ENCODE measurements around the gene LAPTM5. TPM values are rescaled to one million over a fixed set of nuclear protein-coding genes. Genes with fewer than 3 reads are reported as not detected.

Gene LAPTM5
- total and polyA plus RNA-seq, 4 donors = 58.7 to 653 (median 271) TPM

GRCh38 chr1:30803562-30803961 lies 46.0 kb upstream of the LAPTM5 start:
- WGBS, 2 donors = 88 to 91% methylated on average over 6 of the region's 6 CpGs
- no peak overlapping the region for H3K4me3 ChIP-seq
- H3K9ac ChIP-seq (ENCODE audit: insufficient read depth in 1 of 2, low read length in 2 of 2) = no peak overlapping the region
- no peak overlapping the region for H3K27ac ChIP-seq (ENCODE audit: low read depth in 1 of 2, low read length in 1 of 2)
- DNase-seq (no peak), ATAC-seq (ENCODE audit: insufficient read depth, low FRiP score) (no peak)
- no peaks in the 10 kb centered on the region for H3K36me3 ChIP-seq (ENCODE audit: control insufficient read depth in 4 of 4, insufficient read depth in 4 of 4, low read length in 4 of 4)
- peaks cover 0 to 6% (median 5%) of the 10 kb centered on the region in 3 donors for H3K27me3 ChIP-seq (ENCODE audit: control insufficient read depth in 3 of 3, insufficient read depth in 3 of 3, low read length in 2 of 3)
- TF ChIP-seq, protein P1, sequence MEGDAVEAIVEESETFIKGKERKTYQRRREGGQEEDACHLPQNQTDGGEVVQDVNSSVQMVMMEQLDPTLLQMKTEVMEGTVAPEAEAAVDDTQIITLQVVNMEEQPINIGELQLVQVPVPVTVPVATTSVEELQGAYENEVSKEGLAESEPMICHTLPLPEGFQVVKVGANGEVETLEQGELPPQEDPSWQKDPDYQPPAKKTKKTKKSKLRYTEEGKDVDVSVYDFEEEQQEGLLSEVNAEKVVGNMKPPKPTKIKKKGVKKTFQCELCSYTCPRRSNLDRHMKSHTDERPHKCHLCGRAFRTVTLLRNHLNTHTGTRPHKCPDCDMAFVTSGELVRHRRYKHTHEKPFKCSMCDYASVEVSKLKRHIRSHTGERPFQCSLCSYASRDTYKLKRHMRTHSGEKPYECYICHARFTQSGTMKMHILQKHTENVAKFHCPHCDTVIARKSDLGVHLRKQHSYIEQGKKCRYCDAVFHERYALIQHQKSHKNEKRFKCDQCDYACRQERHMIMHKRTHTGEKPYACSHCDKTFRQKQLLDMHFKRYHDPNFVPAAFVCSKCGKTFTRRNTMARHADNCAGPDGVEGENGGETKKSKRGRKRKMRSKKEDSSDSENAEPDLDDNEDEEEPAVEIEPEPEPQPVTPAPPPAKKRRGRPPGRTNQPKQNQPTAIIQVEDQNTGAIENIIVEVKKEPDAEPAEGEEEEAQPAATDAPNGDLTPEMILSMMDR (IDR thresholded peaks at IDR 0.05; ENCODE audit: control extremely low read depth, extremely low read depth) = no peak
- H3K4me1 ChIP-seq (ENCODE audit: control insufficient read depth in 5 of 5, insufficient read depth in 5 of 5, low read length in 5 of 5) = peaks cover 0 to 13% (median 6%) of the 10 kb centered on the region in 5 donors
- no peaks in the 10 kb centered on the region for H3K9me3 ChIP-seq (ENCODE audit: control insufficient read depth in 4 of 4, insufficient read depth in 3 of 4, low read length in 3 of 4)

GRCh38 chr1:30801771-30802198 lies 44.2 kb upstream of the LAPTM5 start:
- DNase-seq = peak; percentile 78 to 85 (median 80)
- no peaks in the 10 kb centered on the region for H3K36me3 ChIP-seq (ENCODE audit: control insufficient read depth in 4 of 4, insufficient read depth in 4 of 4, low read length in 4 of 4)
- ATAC-seq (ENCODE audit: insufficient read depth, low FRiP score) = no peak
- no peak overlapping the region for H3K27ac ChIP-seq (ENCODE audit: low read depth in 1 of 2, low read length in 1 of 2)
- H3K4me1 ChIP-seq (ENCODE audit: control insufficient read depth in 5 of 5, insufficient read depth in 5 of 5, low read length in 5 of 5) = peaks cover 0 to 14% (median 2%) of the 10 kb centered on the region in 5 donors
- no peaks in the 10 kb centered on the region for H3K9me3 ChIP-seq (ENCODE audit: control insufficient read depth in 4 of 4, insufficient read depth in 3 of 4, low read length in 3 of 4)
- H3K27me3 ChIP-seq (ENCODE audit: control insufficient read depth in 3 of 3, insufficient read depth in 3 of 3, low read length in 2 of 3) = peaks cover 0 to 4% (median 4%) of the 10 kb centered on the region in 3 donors
- no peak overlapping the region for H3K9ac ChIP-seq (ENCODE audit: insufficient read depth in 1 of 2, low read length in 2 of 2)
- TF ChIP-seq, protein P1 (IDR thresholded peaks at IDR 0.05; ENCODE audit: control extremely low read depth, extremely low read depth) = peak; percentile 90
- H3K4me3 ChIP-seq = no peak overlapping the region
- 4% methylated on average over 19 of the region's 19 CpGs for WGBS, 2 donors

GRCh38 chr1:30799233-30799511 lies 41.6 kb upstream of the LAPTM5 start:
- Histone ChIP-seq H3K27ac (ENCODE audit: low read depth in 1 of 2, low read length in 1 of 2) (peak overlapping the region in 1 of 2 donors; percentile 26), H3K9me3 (ENCODE audit: control insufficient read depth in 4 of 4, insufficient read depth in 3 of 4, low read length in 3 of 4) (no peaks in the 10 kb centered on the region), H3K27me3 (ENCODE audit: control insufficient read depth in 3 of 3, insufficient read depth in 3 of 3, low read length in 2 of 3) (no peaks in the 10 kb centered on the region), H3K36me3 (ENCODE audit: control insufficient read depth in 4 of 4, insufficient read depth in 4 of 4, low read length in 4 of 4) (no peaks in the 10 kb centered on the region), H3K4me1 (ENCODE audit: control insufficient read depth in 5 of 5, insufficient read depth in 5 of 5, low read length in 5 of 5) (peaks cover 0 to 14% (median 2%) of the 10 kb centered on the region in 5 donors), H3K9ac (ENCODE audit: insufficient read depth in 1 of 2, low read length in 2 of 2) (no peak overlapping the region), H3K4me3 (no peak overlapping the region)
- ATAC-seq (ENCODE audit: insufficient read depth, low FRiP score) (no peak), DNase-seq (no peak)
- TF ChIP-seq, protein P1 (IDR thresholded peaks at IDR 0.05; ENCODE audit: control extremely low read depth, extremely low read depth) = no peak

Data from lung (tissue), 12 donors.